Placental pericyte (primary cell): ENCODE measurements around the gene SHMT1. TPM values are rescaled to one million over a fixed set of nuclear protein-coding genes. Genes with fewer than 3 reads are reported as not detected.

Source experiments
- small RNA-seq: library from RNA; depleted of rRNA; stranded (forward); fragments of <200 nt; gene quantifications from one replicate; pipeline ENCODE3, GENCODE V24; 2012; ENCODE audit warnings: low replicate concordance
- total RNA-seq: library from RNA; depleted of rRNA; stranded (reverse); fragments of >200 nt; gene quantifications from 2 replicates; pipeline ENCODE4 v1.2.3, GENCODE V29; 2012

Gene SHMT1
- 4.4 and 16.5 TPM in 2 replicates for total RNA-seq

GRCh38 chr17:18363101-18364049 is at the start of gene SHMT1:
SHMT1 (minus strand) TSS chr17:18363550; CDS start chr17:18355981, 7,569 bp downstream.

GRCh38 chr17:18377437-18378204 is 14.3 kb upstream of the SHMT1 start, which contains the start of gene EVPLL:
EVPLL (plus strand) TSS chr17:18377778; CDS start chr17:18380938, 3,160 bp downstream.

GRCh38 chr17:18314731-18315561 is 48.4 kb downstream of the SHMT1 start, which contains the start of the genes SMCR8 and TOP3A:
SMCR8 (plus strand) TSS chr17:18315293; CDS start chr17:18315790, 497 bp downstream.
TOP3A (minus strand) TSS chr17:18314994; CDS start chr17:18314778, 216 bp downstream.

Small RNA genes within 50 kb of the gene (small RNA-seq; reads per million reads assigned to genes)
- not detected for gene AL353997.5

Other genes with a start within 250 kb of the SHMT1 start
- gene ALKBH5, start 179.7 kb downstream of the SHMT1 start, total RNA-seq, result 103 and 168 TPM in 2 replicates
- 32.4 and 53.4 TPM in 2 replicates for gene LLGL1, start 137.9 kb downstream of the SHMT1 start, total RNA-seq
- gene FLII, start 104.8 kb downstream of the SHMT1 start, total RNA-seq, result 343 and 376 TPM in 2 replicates
- 10.9 and 27.8 TPM in 2 replicates for gene MIEF2, start 102.9 kb downstream of the SHMT1 start, total RNA-seq
- 39.4 and 58.7 TPM in 2 replicates for gene TOP3A, start 48.6 kb downstream of the SHMT1 start, total RNA-seq
- gene SMCR8, start 48.3 kb downstream of the SHMT1 start, total RNA-seq, result 24.6 and 26.0 TPM in 2 replicates
- not detected in 2 replicates for gene EVPLL, start 14.2 kb upstream of the SHMT1 start, total RNA-seq
- not detected in 2 replicates for gene LGALS9C, start 113.2 kb upstream of the SHMT1 start, total RNA-seq